WTC11 (cell line): ENCODE data around the gene GRM4. TPM values are rescaled to one million over a fixed set of nuclear protein-coding genes. Genes with fewer than 3 reads are reported as not detected.

Source experiments
- ATAC-seq: fragments of 200-7000 bp; cut with Tn5 transposase; 2 replicates; pipeline ENCODE4 v1.10.0; 2021; ENCODE audit warnings: mild to moderate bottlenecking, moderate library complexity
- CTCF ChIA-PET: fragments of 300-600 bp; sonication (Branson Sonifier 250); formaldehyde crosslinking; loops from one replicate; lab custom pipeline; 2021; ENCODE audit warnings: antibody characterized with exemption; lab: Charles Lee
- POLR2A ChIA-PET: fragments of 350-600 bp; sonication (Branson Sonifier 250); formaldehyde crosslinking; loops from one replicate; lab custom pipeline; 2021; ENCODE audit warnings: antibody characterized with exemption; lab: Charles Lee
- DNase-seq: peaks from one replicate; pipeline ENCODE4 v3.0.0; 2021; ENCODE audit warnings: low spot score
- H3K27ac Mint-ChIP-seq: 2 replicates; pipeline ENCODE4 v1.8.0; 2021; ENCODE audit warnings: mixed read lengths
- H3K27me3 Mint-ChIP-seq: 2 replicates; pipeline ENCODE4 v1.8.0; 2021; ENCODE audit warnings: low read depth, mild to moderate bottlenecking, moderate library complexity, mixed read lengths
- H3K36me3 Mint-ChIP-seq: 2 replicates; pipeline ENCODE4 v1.8.0; 2021; ENCODE audit warnings: mixed read lengths
- H3K4me1 Mint-ChIP-seq: 2 replicates; pipeline ENCODE4 v1.8.0; 2022; ENCODE audit warnings: mixed read lengths
- H3K4me3 Mint-ChIP-seq: 2 replicates; pipeline ENCODE4 v1.8.0; 2021; ENCODE audit warnings: mild to moderate bottlenecking, moderate library complexity, mixed read lengths
- H3K9me3 Mint-ChIP-seq: 2 replicates; pipeline ENCODE4 v1.8.0; 2021; ENCODE audit warnings: mixed read lengths
- CREM ChIP-seq: sonication (generic); formaldehyde crosslinking; IDR thresholded peaks from 2 replicates; pipeline ENCODE4 v1.8.1; 2022; ENCODE audit warnings: mild to moderate bottlenecking, missing genetic modification reagents, moderate library complexity
- GTF2I ChIP-seq: fragments of 250-450 bp; sonication (Bioruptor Pico); conservative IDR thresholded peaks from 2 replicates; pipeline ENCODE4 v1.4.0; 2021; ENCODE audit warnings: mild to moderate bottlenecking
- IRF2 ChIP-seq: sonication (generic); formaldehyde crosslinking; IDR thresholded peaks from 2 replicates; pipeline ENCODE4 v1.8.0; 2022; ENCODE audit warnings: low read depth, missing genetic modification reagents, borderline replicate concordance
- KAT7 ChIP-seq: sonication (generic); formaldehyde crosslinking; IDR thresholded peaks from 2 replicates; pipeline ENCODE4 v1.8.1; 2023; ENCODE audit warnings: missing genetic modification reagents, mild to moderate bottlenecking, borderline replicate concordance
- MLX ChIP-seq: sonication (generic); formaldehyde crosslinking; IDR thresholded peaks from 2 replicates; pipeline ENCODE4 v1.8.1; 2023; ENCODE audit warnings: mild to moderate bottlenecking, missing genetic modification reagents, moderate library complexity
- NR3C1 ChIP-seq: sonication (generic); formaldehyde crosslinking; conservative IDR thresholded peaks from 2 replicates; pipeline ENCODE4 v1.8.1; 2023; ENCODE audit warnings: low read depth, mild to moderate bottlenecking, missing genetic modification reagents
- RELA ChIP-seq: sonication (generic); formaldehyde crosslinking; IDR thresholded peaks from 2 replicates; pipeline ENCODE4 v1.8.1; 2022; ENCODE audit warnings: missing genetic modification reagents, mild to moderate bottlenecking, borderline replicate concordance
- TEAD1 ChIP-seq: sonication (generic); formaldehyde crosslinking; IDR thresholded peaks from 2 replicates; pipeline ENCODE4 v1.8.0; 2022; ENCODE audit warnings: mild to moderate bottlenecking, missing genetic modification reagents
- TP53 ChIP-seq: sonication (generic); formaldehyde crosslinking; IDR thresholded peaks from 2 replicates; pipeline ENCODE4 v1.8.1; 2023; ENCODE audit warnings: mild to moderate bottlenecking, missing genetic modification reagents
- USF2 ChIP-seq: sonication (generic); formaldehyde crosslinking; IDR thresholded peaks from 2 replicates; pipeline ENCODE4 v1.8.1; 2023; ENCODE audit warnings: mild to moderate bottlenecking, missing genetic modification reagents, moderate library complexity
- ZNF219 ChIP-seq: sonication (generic); formaldehyde crosslinking; IDR thresholded peaks from 2 replicates; pipeline ENCODE4 v1.8.0; 2023; ENCODE audit warnings: missing genetic modification reagents, mild to moderate bottlenecking, borderline replicate concordance
- total RNA-seq: library from RNA; stranded (reverse); gene quantifications from 3 replicates; pipeline ENCODE4 v1.2.3, GENCODE V29; 2021
- TF ChIP-seq, protein P1 (sequence below): sonication (generic); formaldehyde crosslinking; IDR thresholded peaks from 2 replicates; pipeline ENCODE4 v1.8.1; 2022; ENCODE audit warnings: low read depth, missing genetic modification reagents, borderline replicate concordance
- TF ChIP-seq, protein P2 (sequence below): sonication (generic); formaldehyde crosslinking; IDR thresholded peaks from 2 replicates; pipeline ENCODE4 v1.8.1; 2022; ENCODE audit warnings: missing genetic modification reagents, borderline replicate concordance
- TF ChIP-seq, protein P3 (sequence below): sonication (generic); formaldehyde crosslinking; IDR thresholded peaks from 2 replicates; pipeline ENCODE4 v1.8.0; 2023; ENCODE audit warnings: missing genetic modification reagents
- TF ChIP-seq, protein P4 (sequence below): fragments of 250-450 bp; sonication (Bioruptor Pico); conservative IDR thresholded peaks from 2 replicates; pipeline ENCODE4 v1.9.0; 2021; ENCODE audit warnings: mild to moderate bottlenecking
- TF ChIP-seq, protein P5 (sequence below): fragments of 250-450 bp; sonication (Bioruptor Pico); IDR thresholded peaks from 2 replicates; pipeline ENCODE4 v1.9.0; 2021; ENCODE audit warnings: mild to moderate bottlenecking
- TF ChIP-seq, protein P6 (sequence below): fragments of 250-450 bp; sonication (Bioruptor Pico); IDR thresholded peaks from 2 replicates; pipeline ENCODE4 v2.1.2; 2022; ENCODE audit warnings: mild to moderate bottlenecking, moderate library complexity
- TF ChIP-seq, protein P7 (sequence below): sonication (generic); formaldehyde crosslinking; IDR thresholded peaks from 2 replicates; pipeline ENCODE4 v1.8.1; 2023; ENCODE audit warnings: mild to moderate bottlenecking, moderate library complexity, missing genetic modification reagents
- TF ChIP-seq, protein P8 (sequence below): fragments of 250-450 bp; sonication (Bioruptor Pico); IDR thresholded peaks from 2 replicates; pipeline ENCODE4 v1.9.0; 2021; ENCODE audit warnings: moderate library complexity, mild to moderate bottlenecking, inconsistent platforms, borderline replicate concordance

Gene GRM4
- total RNA-seq, 1 experiment from 2014 or later = 34.5 TPM

DNA sequence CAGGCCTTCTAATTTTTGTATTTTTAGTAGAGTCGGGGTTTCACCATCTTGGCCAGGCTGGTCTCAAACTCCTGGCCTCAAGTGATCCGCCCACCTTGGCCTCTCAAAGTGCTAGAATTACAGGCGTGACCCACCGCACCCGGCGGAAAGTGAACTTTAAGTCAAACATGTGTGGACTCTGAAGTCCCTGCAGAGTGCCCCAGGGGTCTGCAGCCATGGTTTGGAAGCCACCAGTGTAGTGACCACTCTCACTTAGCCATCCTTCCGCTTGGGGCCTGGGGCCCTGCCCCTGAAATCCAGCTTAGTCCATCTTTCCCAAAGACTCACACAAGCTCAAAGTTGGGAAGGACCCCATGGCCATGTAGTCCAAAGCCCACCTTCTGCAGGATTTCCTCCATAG, 164.5 kb downstream of the GRM4 start:
- ChIA-PET POLR2A (no interaction called here), CTCF (no interaction called here)
- Mint-ChIP-seq H3K36me3 (peaks cover under 1% of the 10 kb centered on the region), H3K27ac (no peak overlapping the region), H3K4me3 (no peak overlapping the region), H3K4me1 (peaks cover 16% of the 10 kb centered on the region), H3K9me3 (peaks cover 1% of the 10 kb centered on the region), H3K27me3 (peaks cover 35% of the 10 kb centered on the region)
- ATAC-seq (no peak), DNase-seq (no peak)
- TF ChIP-seq, protein P1, sequence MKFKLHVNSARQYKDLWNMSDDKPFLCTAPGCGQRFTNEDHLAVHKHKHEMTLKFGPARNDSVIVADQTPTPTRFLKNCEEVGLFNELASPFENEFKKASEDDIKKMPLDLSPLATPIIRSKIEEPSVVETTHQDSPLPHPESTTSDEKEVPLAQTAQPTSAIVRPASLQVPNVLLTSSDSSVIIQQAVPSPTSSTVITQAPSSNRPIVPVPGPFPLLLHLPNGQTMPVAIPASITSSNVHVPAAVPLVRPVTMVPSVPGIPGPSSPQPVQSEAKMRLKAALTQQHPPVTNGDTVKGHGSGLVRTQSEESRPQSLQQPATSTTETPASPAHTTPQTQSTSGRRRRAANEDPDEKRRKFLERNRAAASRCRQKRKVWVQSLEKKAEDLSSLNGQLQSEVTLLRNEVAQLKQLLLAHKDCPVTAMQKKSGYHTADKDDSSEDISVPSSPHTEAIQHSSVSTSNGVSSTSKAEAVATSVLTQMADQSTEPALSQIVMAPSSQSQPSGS (CRISPR knock-in tag) = no peak
- TF ChIP-seq, protein P2, sequence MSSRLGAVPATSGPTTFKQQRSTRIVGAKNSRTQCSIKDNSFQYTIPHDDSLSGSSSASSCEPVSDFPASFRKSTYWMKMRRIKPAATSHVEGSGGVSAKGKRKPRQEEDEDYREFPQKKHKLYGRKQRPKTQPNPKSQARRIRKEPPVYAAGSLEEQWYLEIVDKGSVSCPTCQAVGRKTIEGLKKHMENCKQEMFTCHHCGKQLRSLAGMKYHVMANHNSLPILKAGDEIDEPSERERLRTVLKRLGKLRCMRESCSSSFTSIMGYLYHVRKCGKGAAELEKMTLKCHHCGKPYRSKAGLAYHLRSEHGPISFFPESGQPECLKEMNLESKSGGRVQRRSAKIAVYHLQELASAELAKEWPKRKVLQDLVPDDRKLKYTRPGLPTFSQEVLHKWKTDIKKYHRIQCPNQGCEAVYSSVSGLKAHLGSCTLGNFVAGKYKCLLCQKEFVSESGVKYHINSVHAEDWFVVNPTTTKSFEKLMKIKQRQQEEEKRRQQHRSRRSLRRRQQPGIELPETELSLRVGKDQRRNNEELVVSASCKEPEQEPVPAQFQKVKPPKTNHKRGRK (CRISPR knock-in tag) = no peak
- TF ChIP-seq, protein P3, sequence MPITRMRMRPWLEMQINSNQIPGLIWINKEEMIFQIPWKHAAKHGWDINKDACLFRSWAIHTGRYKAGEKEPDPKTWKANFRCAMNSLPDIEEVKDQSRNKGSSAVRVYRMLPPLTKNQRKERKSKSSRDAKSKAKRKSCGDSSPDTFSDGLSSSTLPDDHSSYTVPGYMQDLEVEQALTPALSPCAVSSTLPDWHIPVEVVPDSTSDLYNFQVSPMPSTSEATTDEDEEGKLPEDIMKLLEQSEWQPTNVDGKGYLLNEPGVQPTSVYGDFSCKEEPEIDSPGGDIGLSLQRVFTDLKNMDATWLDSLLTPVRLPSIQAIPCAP (CRISPR knock-in tag) = no peak
- TF ChIP-seq, protein P4, sequence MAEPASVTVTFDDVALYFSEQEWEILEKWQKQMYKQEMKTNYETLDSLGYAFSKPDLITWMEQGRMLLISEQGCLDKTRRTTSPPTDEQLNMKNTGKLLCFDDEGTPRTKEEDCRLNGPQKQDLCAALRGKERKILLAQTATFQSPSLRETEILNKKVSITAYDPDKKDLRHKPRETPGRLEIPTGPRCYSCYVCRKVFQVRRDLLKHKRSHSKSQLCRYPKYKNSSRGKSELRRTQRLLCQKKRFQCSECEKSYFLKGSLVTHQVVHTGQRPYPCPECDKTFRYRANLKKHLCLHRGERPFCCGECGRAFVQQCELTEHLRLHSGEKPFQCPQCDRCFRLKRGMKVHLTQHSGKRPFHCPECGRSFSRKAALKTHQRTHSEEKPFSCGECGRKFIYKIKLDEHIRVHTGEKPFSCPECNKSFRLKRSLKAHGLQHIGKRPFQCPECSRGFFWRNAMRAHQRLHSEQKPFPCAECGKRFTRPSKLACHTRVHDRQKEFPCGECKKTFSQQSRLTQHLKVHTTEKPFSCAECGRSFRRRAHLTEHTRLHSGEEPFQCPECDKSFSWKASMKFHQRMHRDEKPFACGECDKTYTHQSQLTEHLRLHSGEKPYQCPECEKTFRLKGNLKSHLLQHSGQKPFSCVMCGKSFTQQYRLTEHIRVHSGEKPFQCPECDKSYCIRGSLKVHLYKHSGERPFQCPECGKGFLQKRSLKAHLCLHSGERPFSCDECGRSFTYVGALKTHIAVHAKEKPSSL (CRISPR knock-in tag) = no peak
- TF ChIP-seq IRF2 (CRISPR knock-in tag) = no peak

DNA sequence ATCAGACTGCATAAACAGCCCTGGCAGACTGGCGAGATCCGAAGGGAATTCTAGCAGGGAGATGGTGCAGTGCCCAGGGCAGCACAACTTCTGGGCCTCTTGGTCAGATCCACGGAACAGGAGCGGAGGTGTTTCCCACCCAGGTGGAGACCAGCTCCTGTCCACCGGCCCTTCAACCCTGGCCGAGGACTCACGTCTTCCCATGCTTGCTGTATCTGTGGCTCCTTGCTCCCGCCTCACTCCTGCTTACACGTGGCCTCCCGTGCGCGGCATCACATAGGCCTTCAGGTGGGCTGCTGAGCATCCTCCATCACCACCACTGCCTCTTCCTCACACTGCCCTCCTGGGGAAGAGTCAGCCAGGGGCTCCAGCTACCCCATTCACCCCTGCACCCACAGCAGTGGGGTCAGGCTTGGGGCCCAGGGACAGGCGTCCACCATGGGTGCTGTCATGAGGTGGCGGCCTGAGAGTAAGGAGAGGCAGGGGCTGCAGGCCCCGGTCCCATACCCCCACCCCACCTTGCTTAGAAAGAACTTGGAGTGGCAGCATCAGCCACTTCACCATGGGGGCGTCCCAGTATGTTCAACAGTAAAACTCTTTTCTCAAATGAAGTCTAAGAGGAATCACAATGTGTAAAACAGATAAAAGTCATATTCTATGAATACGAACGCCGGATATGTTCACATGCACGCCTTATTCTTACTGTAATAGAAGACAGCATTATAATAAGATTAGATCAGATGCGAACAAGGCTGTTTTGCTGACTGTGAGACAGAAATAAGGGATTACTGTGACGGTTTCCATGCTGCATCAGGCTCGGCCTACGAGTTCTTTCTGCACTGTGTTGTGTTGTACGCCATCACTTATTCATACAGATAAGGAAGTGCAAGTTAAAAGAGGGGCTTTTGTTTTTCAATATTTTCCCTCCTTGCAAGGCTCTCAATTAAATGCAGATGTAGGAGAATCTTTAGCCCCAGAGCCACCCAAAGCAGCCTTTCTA, 165.4 kb downstream of the GRM4 start:
- no peak for ATAC-seq
- Mint-ChIP-seq H3K27me3 (peaks cover 38% of the 10 kb centered on the region), H3K27ac (no peak overlapping the region), H3K4me3 (no peak overlapping the region), H3K36me3 (no peaks in the 10 kb centered on the region), H3K4me1 (peaks cover 15% of the 10 kb centered on the region), H3K9me3 (no peaks in the 10 kb centered on the region)
- ChIA-PET POLR2A (no interaction called here), CTCF (interaction anchor here (0.8 to 2.6 kb wide), 3 partner anchors 13 to 47 kb away, joined by 4 to 12 read pairs (median 7); no protein-coding TSS in a partner anchor)
- no peak for DNase-seq
- TF ChIP-seq, protein P5, sequence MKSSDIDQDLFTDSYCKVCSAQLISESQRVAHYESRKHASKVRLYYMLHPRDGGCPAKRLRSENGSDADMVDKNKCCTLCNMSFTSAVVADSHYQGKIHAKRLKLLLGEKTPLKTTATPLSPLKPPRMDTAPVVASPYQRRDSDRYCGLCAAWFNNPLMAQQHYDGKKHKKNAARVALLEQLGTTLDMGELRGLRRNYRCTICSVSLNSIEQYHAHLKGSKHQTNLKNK = no peak
- TF ChIP-seq, protein P6, sequence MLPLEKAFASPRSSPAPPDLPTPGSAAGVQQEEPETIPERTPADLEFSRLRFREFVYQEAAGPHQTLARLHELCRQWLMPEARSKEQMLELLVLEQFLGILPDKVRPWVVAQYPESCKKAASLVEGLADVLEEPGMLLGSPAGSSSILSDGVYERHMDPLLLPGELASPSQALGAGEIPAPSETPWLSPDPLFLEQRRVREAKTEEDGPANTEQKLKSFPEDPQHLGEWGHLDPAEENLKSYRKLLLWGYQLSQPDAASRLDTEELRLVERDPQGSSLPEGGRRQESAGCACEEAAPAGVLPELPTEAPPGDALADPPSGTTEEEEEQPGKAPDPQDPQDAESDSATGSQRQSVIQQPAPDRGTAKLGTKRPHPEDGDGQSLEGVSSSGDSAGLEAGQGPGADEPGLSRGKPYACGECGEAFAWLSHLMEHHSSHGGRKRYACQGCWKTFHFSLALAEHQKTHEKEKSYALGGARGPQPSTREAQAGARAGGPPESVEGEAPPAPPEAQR (CRISPR knock-in tag) = no peak
- TF ChIP-seq RELA (CRISPR knock-in tag) (no peak), GTF2I (no peak), NR3C1 (CRISPR knock-in tag) (no peak), USF2 (CRISPR knock-in tag) (no peak), IRF2 (CRISPR knock-in tag) (no peak), TP53 (CRISPR knock-in tag) (no peak), KAT7 (CRISPR knock-in tag) (no peak), MLX (no peak), TEAD1 (CRISPR knock-in tag) (no peak), ZNF219 (CRISPR knock-in tag) (no peak), CREM (CRISPR knock-in tag) (no peak)
- TF ChIP-seq, protein P7, sequence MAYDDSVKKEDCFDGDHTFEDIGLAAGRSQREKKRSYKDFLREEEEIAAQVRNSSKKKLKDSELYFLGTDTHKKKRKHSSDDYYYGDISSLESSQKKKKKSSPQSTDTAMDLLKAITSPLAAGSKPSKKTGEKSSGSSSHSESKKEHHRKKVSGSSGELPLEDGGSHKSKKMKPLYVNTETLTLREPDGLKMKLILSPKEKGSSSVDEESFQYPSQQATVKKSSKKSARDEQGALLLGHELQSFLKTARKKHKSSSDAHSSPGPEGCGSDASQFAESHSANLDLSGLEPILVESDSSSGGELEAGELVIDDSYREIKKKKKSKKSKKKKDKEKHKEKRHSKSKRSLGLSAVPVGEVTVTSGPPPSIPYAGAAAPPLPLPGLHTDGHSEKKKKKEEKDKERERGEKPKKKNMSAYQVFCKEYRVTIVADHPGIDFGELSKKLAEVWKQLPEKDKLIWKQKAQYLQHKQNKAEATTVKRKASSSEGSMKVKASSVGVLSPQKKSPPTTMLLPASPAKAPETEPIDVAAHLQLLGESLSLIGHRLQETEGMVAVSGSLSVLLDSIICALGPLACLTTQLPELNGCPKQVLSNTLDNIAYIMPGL (CRISPR knock-in tag) = no peak
- TF ChIP-seq, protein P8, sequence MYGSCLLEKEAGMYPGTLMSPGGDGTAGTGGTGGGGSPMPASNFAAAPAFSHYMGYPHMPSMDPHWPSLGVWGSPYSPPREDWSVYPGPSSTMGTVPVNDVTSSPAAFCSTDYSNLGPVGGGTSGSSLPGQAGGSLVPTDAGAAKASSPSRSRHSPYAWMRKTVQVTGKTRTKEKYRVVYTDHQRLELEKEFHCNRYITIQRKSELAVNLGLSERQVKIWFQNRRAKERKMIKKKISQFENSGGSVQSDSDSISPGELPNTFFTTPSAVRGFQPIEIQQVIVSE (CRISPR knock-in tag) = no peak
